Thoracic aorta (tissue), 2 donors: Measurements from ENCODE around the gene COL25A1. TPM values are rescaled to one million over a fixed set of nuclear protein-coding genes. Genes with fewer than 3 reads are reported as not detected.

Experiments used
- ATAC-seq: fragments of 150-250 bp; one replicate; pipeline ENCODE4 v1.8.0; 2017; ENCODE audit warnings: low read depth; ENCODE audit not compliant: insufficient number of reproducible peaks, low FRiP score
- DNase-seq: peaks from one replicate; pipeline ENCODE4 v3.0.0-alpha.2; 2020; ENCODE audit warnings: low spot score
- H3K27ac ChIP-seq, 2 donors: fragments of 200-600 bp; sonication (generic); 1 replicate in 1 of 2; 2 replicates in 1 of 2; pipeline ENCODE4 v1.5.1; 2016; ENCODE audit warnings: mild to moderate bottlenecking in 2 of 2, moderate library complexity in 2 of 2
- H3K27me3 ChIP-seq: fragments of 200-600 bp; sonication (generic); replicated peaks from 2 replicates; pipeline ENCODE4 v1.6.0; 2016; ENCODE audit warnings: mild to moderate bottlenecking; ENCODE audit not compliant: insufficient read depth
- H3K36me3 ChIP-seq: fragments of 200-600 bp; sonication (generic); one replicate; pipeline ENCODE4 v1.5.1; 2016
- H3K4me1 ChIP-seq, 2 donors: fragments of 200-600 bp; sonication (generic); 1 replicate in 1 of 2; 2 replicates in 1 of 2; pipeline versions ENCODE4 v1.5.1 to v1.6.0; 2016; ENCODE audit warnings: low read depth in 2 of 2, mild to moderate bottlenecking in 1 of 2; ENCODE audit not compliant: control insufficient read depth in 1 of 2
- H3K4me3 ChIP-seq: fragments of 200-600 bp; sonication (generic); 2 replicates; pipeline ENCODE4 v1.5.1; 2016; ENCODE audit warnings: mild to moderate bottlenecking
- H3K9me3 ChIP-seq: fragments of 200-600 bp; sonication (generic); 2 replicates; pipeline ENCODE4 v1.5.1; 2016
- total RNA-seq, 2 donors: library from RNA; depleted of rRNA; stranded (reverse); fragments of >200 nt; gene quantifications; one replicate each; pipeline versions ENCODE4 v1.1.0 to v1.2.3, GENCODE V29; 2016
- TF ChIP-seq, protein P1 (sequence below): fragments of 200-600 bp; sonication (generic); IDR thresholded peaks from one replicate; pipeline ENCODE4 v1.5.1; 2019; ENCODE audit warnings: antibody characterized with exemption

The COL25A1 gene
- total RNA-seq, 2 donors from 2014 or later = 0.42 to 0.81 TPM

GRCh38 chr4:109155682-109156283, 146.7 kb downstream of the COL25A1 start:
- TF ChIP-seq, protein P1, sequence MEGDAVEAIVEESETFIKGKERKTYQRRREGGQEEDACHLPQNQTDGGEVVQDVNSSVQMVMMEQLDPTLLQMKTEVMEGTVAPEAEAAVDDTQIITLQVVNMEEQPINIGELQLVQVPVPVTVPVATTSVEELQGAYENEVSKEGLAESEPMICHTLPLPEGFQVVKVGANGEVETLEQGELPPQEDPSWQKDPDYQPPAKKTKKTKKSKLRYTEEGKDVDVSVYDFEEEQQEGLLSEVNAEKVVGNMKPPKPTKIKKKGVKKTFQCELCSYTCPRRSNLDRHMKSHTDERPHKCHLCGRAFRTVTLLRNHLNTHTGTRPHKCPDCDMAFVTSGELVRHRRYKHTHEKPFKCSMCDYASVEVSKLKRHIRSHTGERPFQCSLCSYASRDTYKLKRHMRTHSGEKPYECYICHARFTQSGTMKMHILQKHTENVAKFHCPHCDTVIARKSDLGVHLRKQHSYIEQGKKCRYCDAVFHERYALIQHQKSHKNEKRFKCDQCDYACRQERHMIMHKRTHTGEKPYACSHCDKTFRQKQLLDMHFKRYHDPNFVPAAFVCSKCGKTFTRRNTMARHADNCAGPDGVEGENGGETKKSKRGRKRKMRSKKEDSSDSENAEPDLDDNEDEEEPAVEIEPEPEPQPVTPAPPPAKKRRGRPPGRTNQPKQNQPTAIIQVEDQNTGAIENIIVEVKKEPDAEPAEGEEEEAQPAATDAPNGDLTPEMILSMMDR = no peak
- Histone ChIP-seq H3K27me3 (no peaks in the 10 kb centered on the region), H3K9me3 (no peaks in the 10 kb centered on the region), H3K27ac (no peak overlapping the region), H3K36me3 (no peaks in the 10 kb centered on the region), H3K4me3 (no peak overlapping the region), H3K4me1 (no peaks in the 10 kb centered on the region)
- no peak for DNase-seq
- no peak for ATAC-seq

- Histone ChIP-seq H3K36me3 (no peaks in the 10 kb centered on the region), H3K4me3 (no peak overlapping the region), H3K4me1 (no peaks in the 10 kb centered on the region), H3K27ac (no peak overlapping the region), H3K27me3 (no peaks in the 10 kb centered on the region), H3K9me3 (no peaks in the 10 kb centered on the region)
- ATAC-seq (no peak), DNase-seq (no peak)
- TF ChIP-seq, protein P1 = no peak
These were observed 147.4 kb downstream of the COL25A1 start for GRCh38 chr4:109155084-109155483.

- ATAC-seq = no peak
- no peaks in the 10 kb centered on the region for H3K36me3 ChIP-seq
- H3K4me3 ChIP-seq = no peak overlapping the region
- H3K4me1 ChIP-seq = no peaks in the 10 kb centered on the region
- no peak overlapping the region for H3K27ac ChIP-seq
- H3K27me3 ChIP-seq = no peaks in the 10 kb centered on the region
- DNase-seq = no peak
- no peaks in the 10 kb centered on the region for H3K9me3 ChIP-seq
- TF ChIP-seq, protein P1 = no peak
These were observed 148.0 kb downstream of the COL25A1 start for GRCh38 chr4:109154424-109154823.

GRCh38 chr4:109149836-109150235, 152.6 kb downstream of the COL25A1 start:
- H3K27ac ChIP-seq = no peak overlapping the region
- H3K4me1 ChIP-seq = no peaks in the 10 kb centered on the region
- ATAC-seq (no peak), DNase-seq (no peak)
- no peak overlapping the region for H3K4me3 ChIP-seq
- no peaks in the 10 kb centered on the region for H3K27me3 ChIP-seq
- no peaks in the 10 kb centered on the region for H3K36me3 ChIP-seq
- H3K9me3 ChIP-seq = no peaks in the 10 kb centered on the region
- TF ChIP-seq, protein P1 = no peak

GRCh38 chr4:109148577-109149075, 153.8 kb downstream of the COL25A1 start:
- H3K27ac ChIP-seq = no peak overlapping the region
- DNase-seq (no peak), ATAC-seq (no peak)
- H3K4me1 ChIP-seq = no peaks in the 10 kb centered on the region
- H3K9me3 ChIP-seq = no peaks in the 10 kb centered on the region
- TF ChIP-seq, protein P1 = no peak
- H3K4me3 ChIP-seq = no peak overlapping the region
- H3K36me3 ChIP-seq = no peaks in the 10 kb centered on the region
- H3K27me3 ChIP-seq = no peaks in the 10 kb centered on the region
